Kidney glomerular epithelial cell (primary cell): ENCODE results near the gene EMCN.
"Not testable (repeated sequence)": the region's sequence is repeated elsewhere in the genome, so short reads cannot be mapped to it uniquely, and the experiment has no call there.

Experiments used
- DNase-seq: peaks from one replicate; lab custom pipeline; 2025; lab: John Stamatoyannopoulos, UW

EMCN gene

GRCh38 chr4:100517864-100518341 is at the start of gene EMCN:
EMCN (minus strand) TSS chr4:100518022; CDS start chr4:100517914, 108 bp downstream.
- DNase-seq = no peak

- no peak for DNase-seq
Measured at GRCh38 chr4:100566396-100566795, 48.6 kb upstream of the EMCN start.

- no peak for DNase-seq
Measured at GRCh38 chr4:100557306-100557705, 39.5 kb upstream of the EMCN start.

GRCh38 chr4:100555611-100556337 is 38.0 kb upstream of the EMCN start:
- DNase-seq = no peak

GRCh38 chr4:100548200-100548560 is 30.4 kb upstream of the EMCN start:
- no peak for DNase-seq

- DNase-seq = no peak
Measured at GRCh38 chr4:100547541-100548199, 29.8 kb upstream of the EMCN start.

GRCh38 chr4:100545427-100545826 is 27.6 kb upstream of the EMCN start:
- DNase-seq = no peak

GRCh38 chr4:100540131-100540530 is 22.3 kb upstream of the EMCN start:
- no peak for DNase-seq

GRCh38 chr4:100539706-100540105 is 21.9 kb upstream of the EMCN start:
- DNase-seq = no peak

- DNase-seq = no peak
Measured at GRCh38 chr4:100533741-100534140, 15.9 kb upstream of the EMCN start.

- not testable (repeated sequence) for DNase-seq
Measured at GRCh38 chr4:100530161-100530560, 12.3 kb upstream of the EMCN start.

- no peak for DNase-seq
Measured at GRCh38 chr4:100525686-100526085, 7.9 kb upstream of the EMCN start.

GRCh38 chr4:100519205-100519604 is 1.4 kb upstream of the EMCN start:
- no peak for DNase-seq

GRCh38 chr4:100516225-100516624 is 1.6 kb downstream of the EMCN start:
- DNase-seq = no peak

GRCh38 chr4:100511896-100512295 is 5.9 kb downstream of the EMCN start:
- no peak for DNase-seq

GRCh38 chr4:100510551-100510950 is 7.3 kb downstream of the EMCN start:
- no peak for DNase-seq

GRCh38 chr4:100509386-100509785 is 8.4 kb downstream of the EMCN start:
- no peak for DNase-seq

- DNase-seq = no peak
Measured at GRCh38 chr4:100508691-100509090, 9.1 kb downstream of the EMCN start.

- DNase-seq = no peak
Measured at GRCh38 chr4:100504086-100504874, 13.5 kb downstream of the EMCN start.

- no peak for DNase-seq
Measured at GRCh38 chr4:100497791-100498190, 20.0 kb downstream of the EMCN start.

GRCh38 chr4:100495074-100495473 is 22.7 kb downstream of the EMCN start:
- DNase-seq = no peak

- DNase-seq = no peak
Measured at GRCh38 chr4:100494166-100494565, 23.7 kb downstream of the EMCN start.

GRCh38 chr4:100493756-100494155 is 24.1 kb downstream of the EMCN start:
- DNase-seq = no peak
